Fibroblast of skin of left biceps (primary cell): Measurements from ENCODE around the gene SUGCT.

Experiments used
- DNase-seq, 2 experiments: peaks; one replicate each; pipeline ENCODE4 v3.0.0-alpha.2; 2013; ENCODE audit warnings: low read depth in 2 of 2

SUGCT gene

GRCh38 chr7:40519009-40519408 lies 384.2 kb downstream of the SUGCT start:
- no peak for DNase-seq

- no peak for DNase-seq
Measured at GRCh38 chr7:40520986-40521738, 386.4 kb downstream of the SUGCT start.

GRCh38 chr7:40525764-40526163 lies 391.0 kb downstream of the SUGCT start:
- DNase-seq: no peak

- DNase-seq: no peak
Measured at GRCh38 chr7:40526951-40527715, 392.3 kb downstream of the SUGCT start.

GRCh38 chr7:40527723-40528122 lies 392.9 kb downstream of the SUGCT start:
- DNase-seq: no peak

- no peak for DNase-seq
Measured at GRCh38 chr7:40530292-40530691, 395.5 kb downstream of the SUGCT start.

- no peak for DNase-seq
Measured at GRCh38 chr7:40531956-40532355, 397.2 kb downstream of the SUGCT start.

- no peak for DNase-seq
Measured at GRCh38 chr7:40535678-40536077, 400.9 kb downstream of the SUGCT start.

- DNase-seq: no peak
Measured at GRCh38 chr7:40536421-40536820, 401.6 kb downstream of the SUGCT start.

GRCh38 chr7:40538281-40538680 lies 403.5 kb downstream of the SUGCT start:
- DNase-seq: no peak

- DNase-seq: no peak
Measured at GRCh38 chr7:40541336-40541735, 406.5 kb downstream of the SUGCT start.

GRCh38 chr7:40542982-40543741 lies 408.4 kb downstream of the SUGCT start:
- no peak for DNase-seq

GRCh38 chr7:40544221-40544723 lies 409.5 kb downstream of the SUGCT start:
- DNase-seq: no peak

GRCh38 chr7:40544871-40545303 lies 410.1 kb downstream of the SUGCT start:
- DNase-seq: no peak

- no peak for DNase-seq
Measured at GRCh38 chr7:40545739-40546138, 410.9 kb downstream of the SUGCT start.

- DNase-seq: no peak
Measured at GRCh38 chr7:40546616-40547501, 412.1 kb downstream of the SUGCT start.

GRCh38 chr7:40549372-40550039 lies 414.7 kb downstream of the SUGCT start:
- no peak for DNase-seq

GRCh38 chr7:40551685-40552576 lies 417.1 kb downstream of the SUGCT start:
- peak in 1 of 2 experiments; percentile 47 for DNase-seq

- DNase-seq: no peak
Measured at GRCh38 chr7:40560672-40561071, 425.9 kb downstream of the SUGCT start.

GRCh38 chr7:40566879-40567278 lies 432.1 kb downstream of the SUGCT start:
- DNase-seq: no peak
